Panc1 (cell line): ENCODE data around the gene RPS16. TPM values are rescaled to one million over a fixed set of nuclear protein-coding genes. Genes with fewer than 3 reads are reported as not detected.

Source experiments
- microRNA-seq: library from miRNA; unstranded; fragments of <30 nt; microRNA quantifications from one replicate; pipeline ENCODE4 v1.1.0, GENCODE V29; 2020; ENCODE audit not compliant: unreplicated experiment
- total RNA-seq: library from RNA; stranded (reverse); gene quantifications from one replicate; pipeline ENCODE4 v1.2.1, GENCODE V29; 2021; ENCODE audit not compliant: unreplicated experiment

Gene RPS16
- total RNA-seq, 1 experiment from 2014 or later = 27,832 TPM

Small RNAs within 50 kb of the gene (microRNA-seq; reads per million reads assigned to microRNA genes)
- not detected for gene MIR4530

Other genes starting within 250 kb of the RPS16 start
- 0.46 TPM for gene NCCRP1, start 239.0 kb downstream of the RPS16 start, total RNA-seq
- 0.33 TPM for gene SYCN, start 231.7 kb downstream of the RPS16 start, total RNA-seq
- not detected for gene IFNL3, start 190.9 kb downstream of the RPS16 start, total RNA-seq
- not detected for gene IFNL4, start 187.1 kb downstream of the RPS16 start, total RNA-seq
- gene IFNL2, start 167.6 kb downstream of the RPS16 start, total RNA-seq = 0.33 TPM
- 0.57 TPM for gene IFNL1, start 139.5 kb downstream of the RPS16 start, total RNA-seq
- gene LRFN1, start 115.1 kb downstream of the RPS16 start, total RNA-seq = 15.2 TPM
- gene GMFG, start 99.9 kb downstream of the RPS16 start, total RNA-seq = 3.7 TPM
- 1,339 TPM for gene SAMD4B, start 93.5 kb downstream of the RPS16 start, total RNA-seq
- 901 TPM for gene PAF1, start 44.8 kb downstream of the RPS16 start, total RNA-seq
- 739 TPM for gene MED29, start 44.6 kb downstream of the RPS16 start, total RNA-seq
- 414 TPM for gene ZFP36, start 29.1 kb downstream of the RPS16 start, total RNA-seq
- 1,988 TPM for gene PLEKHG2, start 23.3 kb downstream of the RPS16 start, total RNA-seq
- gene SUPT5H, start 9.6 kb upstream of the RPS16 start, total RNA-seq = 1,614 TPM
- 1,837 TPM for gene TIMM50, start 44.9 kb upstream of the RPS16 start, total RNA-seq
- gene DLL3, start 63.0 kb upstream of the RPS16 start, total RNA-seq = 76.9 TPM
- 0.80 TPM for gene SELENOV, start 79.2 kb upstream of the RPS16 start, total RNA-seq
- gene EID2B, start 96.9 kb upstream of the RPS16 start, total RNA-seq = 37.7 TPM
- 163 TPM for gene EID2, start 104.2 kb upstream of the RPS16 start, total RNA-seq
- not detected for gene LGALS13, start 166.6 kb upstream of the RPS16 start, total RNA-seq
- gene LGALS16, start 220.0 kb upstream of the RPS16 start, total RNA-seq = not detected